Small intestine (tissue), 7 donors: ENCODE results near the gene WDR45B. TPM values are rescaled to one million over a fixed set of nuclear protein-coding genes. Genes with fewer than 3 reads are reported as not detected.
A peak's percentile ranks its signal among the peaks of the same experiment; 100 is the strongest.

ENCODE experiments used
- DNase-seq, 2 donors: peaks; one replicate each; pipeline versions ENCODE4 v3.0.0 to v3.0.0-alpha.2; 2013
- FAIRE-seq: peaks from 2 replicates; lab custom pipeline; 2012; peaks lifted over from hg19 to GRCh38; lab: Jason Lieb, UNC
- H3K27ac ChIP-seq, 3 donors: one replicate each; pipeline ENCODE4 v1.5.1; 2013; ENCODE audit warnings: low read length in 2 of 3, mild to moderate bottlenecking in 2 of 3, control low read depth in 1 of 3, inconsistent platforms in 1 of 3, low read depth in 1 of 3, moderate library complexity in 1 of 3
- H3K27me3 ChIP-seq, 3 donors: one replicate each; pipeline ENCODE4 v1.6.1; 2013; ENCODE audit warnings: low read length in 3 of 3, inconsistent platforms in 1 of 3; ENCODE audit not compliant: control insufficient read depth in 3 of 3, insufficient read depth in 3 of 3
- H3K36me3 ChIP-seq, 3 donors: one replicate each; pipeline ENCODE4 v1.6.1; 2013; ENCODE audit warnings: low read length in 3 of 3, inconsistent platforms in 1 of 3, low read depth in 1 of 3, mild to moderate bottlenecking in 1 of 3, moderate library complexity in 1 of 3; ENCODE audit not compliant: control insufficient read depth in 3 of 3, insufficient read depth in 2 of 3
- H3K4me1 ChIP-seq, 3 donors: one replicate each; pipeline ENCODE4 v1.6.1; 2013; ENCODE audit warnings: low read length in 2 of 3, inconsistent platforms in 1 of 3, low read depth in 1 of 3, mild to moderate bottlenecking in 1 of 3, moderate library complexity in 1 of 3; ENCODE audit not compliant: control insufficient read depth in 3 of 3, insufficient read depth in 2 of 3
- H3K4me3 ChIP-seq, 3 donors: one replicate each; pipeline ENCODE4 v1.5.1; 2013; ENCODE audit warnings: low read length in 3 of 3, control low read depth in 1 of 3, inconsistent platforms in 1 of 3, low read depth in 1 of 3, mild to moderate bottlenecking in 1 of 3, moderate library complexity in 1 of 3
- H3K9me3 ChIP-seq, 2 donors: one replicate each; pipeline ENCODE4 v1.6.1; 2013; ENCODE audit warnings: low read depth in 1 of 2, low read length in 1 of 2; ENCODE audit not compliant: control insufficient read depth in 2 of 2, insufficient read depth in 1 of 2
- WGBS, 3 donors: extraction: QIAGEN DNeasy Blood & Tissue Kit; methylation state at CpG; one replicate each; pipeline ENCODE4 v1.1.7; 2013; 5-methylcytosine and 5-hydroxymethylcytosine counted together
- polyA plus RNA-seq, 4 donors: library from polyadenylated mRNA; stranded (reverse) in 3 of 4; unstranded in 1 of 4; fragments of 200-250 nt in 3 of 4; fragments of 120-200 nt in 1 of 4; gene quantifications; one replicate each; pipeline versions ENCODE4 v1.2.1 to v1.2.3, GENCODE V29; 2013
- donor health status: healthy with polysubstance abuse.
- donor health status: control.
- donor health status: control.
- donor health status: Bipolar disorder and iron deficiency.
- donor health status: healthy.

WDR45B gene
- polyA plus RNA-seq, 4 donors, result 60.4 to 69.7 (median 66.3) TPM

DNA sequence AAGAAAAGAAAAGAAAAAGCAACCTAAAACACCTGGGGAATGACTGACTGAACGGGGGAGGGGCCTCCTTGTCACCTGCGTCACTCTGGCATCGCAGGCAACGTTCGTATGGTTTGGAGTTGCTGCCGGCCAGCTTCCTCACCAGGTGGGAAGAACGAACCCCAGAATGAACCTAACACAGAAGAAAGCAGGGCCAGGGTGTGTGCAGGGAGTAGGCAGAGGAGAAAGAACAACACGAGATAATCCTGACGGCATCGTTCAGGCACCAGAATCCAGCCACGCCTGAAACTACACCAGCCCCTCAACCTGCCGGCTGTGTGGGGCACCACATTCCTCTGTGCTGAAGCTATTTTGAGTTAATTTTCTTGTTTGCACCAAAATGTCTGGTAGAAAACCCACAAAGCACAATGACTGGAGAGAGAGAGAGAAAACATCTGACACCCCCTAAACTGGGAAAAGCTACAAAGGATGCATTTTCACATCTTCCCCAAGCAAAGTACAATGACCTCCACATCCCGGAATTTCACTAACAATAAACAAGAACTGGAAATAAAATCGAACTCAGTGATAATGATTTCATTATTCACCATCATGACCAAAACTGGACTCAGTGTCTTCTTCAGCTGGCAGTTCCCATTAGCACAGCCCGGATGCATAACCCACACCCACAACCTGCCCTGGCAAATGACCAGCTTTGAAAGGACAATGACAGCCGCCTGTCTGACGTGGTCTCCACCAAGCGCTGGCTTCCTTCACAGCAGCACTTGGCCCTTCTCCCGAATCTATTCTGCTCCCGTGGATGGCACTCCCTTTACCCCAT is 26.6 kb upstream of the WDR45B start:
- DNase-seq (no peak), FAIRE-seq (no peak)
- H3K4me1 ChIP-seq, result peaks cover 0 to under 1% (median 0%) of the 10 kb centered on the region in 3 donors
- H3K36me3 ChIP-seq, result peaks cover 0 to 21% (median 0%) of the 10 kb centered on the region in 3 donors
- no peak overlapping the region for H3K4me3 ChIP-seq
- H3K27ac ChIP-seq, result no peak overlapping the region
- WGBS, 3 donors, result 76 to 82% (median 76%) methylated on average over 20 of the region's 20 CpGs
- no peaks in the 10 kb centered on the region for H3K27me3 ChIP-seq
- H3K9me3 ChIP-seq, result no peaks in the 10 kb centered on the region

DNA sequence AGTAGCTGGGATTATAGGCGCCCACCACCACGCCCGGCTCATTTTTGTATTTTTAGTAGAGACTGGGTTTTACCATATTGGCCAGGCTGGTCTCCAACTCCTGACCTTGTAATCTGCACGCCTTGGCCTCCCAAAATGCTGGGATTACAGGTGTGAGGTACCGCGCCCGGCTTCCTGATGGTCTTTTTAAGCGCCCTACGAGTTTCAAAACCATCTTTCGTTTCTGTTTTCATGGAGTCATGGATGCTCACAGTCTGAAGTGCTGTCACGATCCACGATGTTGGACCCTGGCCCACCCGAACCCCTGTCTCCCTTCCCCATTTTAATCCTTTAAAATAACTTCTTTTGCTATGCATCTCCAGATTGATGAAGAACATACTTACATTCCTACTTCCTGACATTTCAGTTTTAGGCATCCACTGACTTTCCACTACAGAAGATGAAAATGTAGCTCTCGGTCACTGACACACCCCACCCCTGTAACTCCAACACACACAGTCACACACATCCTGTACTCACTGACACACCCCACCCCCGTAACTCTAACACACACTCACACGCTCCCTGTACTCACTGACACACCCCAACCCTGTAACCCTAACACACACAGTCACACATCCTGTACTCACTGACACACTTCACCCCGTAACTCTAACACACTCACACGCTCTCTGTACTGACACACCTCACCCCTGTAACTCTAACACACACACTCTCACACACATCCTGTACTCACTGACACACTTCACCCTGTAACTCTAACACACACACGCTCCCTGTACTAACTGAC is 22.6 kb upstream of the WDR45B start:
- no peaks in the 10 kb centered on the region for H3K27me3 ChIP-seq
- H3K9me3 ChIP-seq, result no peaks in the 10 kb centered on the region
- H3K36me3 ChIP-seq, result peaks cover 0 to 27% (median 0%) of the 10 kb centered on the region in 3 donors
- FAIRE-seq (no peak), DNase-seq (no peak)
- no peak overlapping the region for H3K27ac ChIP-seq
- H3K4me3 ChIP-seq, result no peak overlapping the region
- WGBS, 3 donors, result 89 to 92% (median 91%) methylated on average over 19 of the region's 19 CpGs
- no peaks in the 10 kb centered on the region for H3K4me1 ChIP-seq

DNA sequence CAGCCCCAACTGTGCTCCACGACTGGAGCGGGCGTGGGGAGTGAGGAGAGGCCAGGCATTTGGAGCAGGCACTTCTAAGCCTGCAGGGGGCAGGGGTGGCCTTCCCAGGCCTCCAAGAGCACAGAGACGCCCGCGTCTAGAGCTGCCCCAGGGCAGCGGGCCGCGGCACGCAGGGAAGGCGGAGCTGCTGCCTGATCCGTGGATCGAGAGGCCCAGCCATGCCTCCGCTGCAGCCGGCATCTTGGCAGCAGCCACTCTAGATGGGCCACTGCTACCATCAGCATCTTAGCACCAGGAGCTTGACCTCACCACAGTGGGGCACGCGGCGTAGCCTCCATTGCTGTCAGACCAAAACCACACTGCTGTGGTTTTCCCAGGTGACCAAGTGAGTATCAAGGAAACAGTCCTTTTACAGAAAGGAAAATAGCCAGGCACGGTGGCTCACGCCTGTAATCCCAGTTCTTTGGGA is 20.4 kb upstream of the WDR45B start:
- no peak for FAIRE-seq
- Histone ChIP-seq H3K27ac (no peak overlapping the region), H3K4me1 (no peaks in the 10 kb centered on the region), H3K4me3 (no peak overlapping the region), H3K27me3 (no peaks in the 10 kb centered on the region), H3K9me3 (no peaks in the 10 kb centered on the region), H3K36me3 (peaks cover 0 to 33% (median 0%) of the 10 kb centered on the region in 3 donors)
- peak; percentile 80 for DNase-seq
- 25 to 43% (median 35%) methylated on average over 18 to 20 of the region's 20 CpGs for WGBS, 3 donors

DNA sequence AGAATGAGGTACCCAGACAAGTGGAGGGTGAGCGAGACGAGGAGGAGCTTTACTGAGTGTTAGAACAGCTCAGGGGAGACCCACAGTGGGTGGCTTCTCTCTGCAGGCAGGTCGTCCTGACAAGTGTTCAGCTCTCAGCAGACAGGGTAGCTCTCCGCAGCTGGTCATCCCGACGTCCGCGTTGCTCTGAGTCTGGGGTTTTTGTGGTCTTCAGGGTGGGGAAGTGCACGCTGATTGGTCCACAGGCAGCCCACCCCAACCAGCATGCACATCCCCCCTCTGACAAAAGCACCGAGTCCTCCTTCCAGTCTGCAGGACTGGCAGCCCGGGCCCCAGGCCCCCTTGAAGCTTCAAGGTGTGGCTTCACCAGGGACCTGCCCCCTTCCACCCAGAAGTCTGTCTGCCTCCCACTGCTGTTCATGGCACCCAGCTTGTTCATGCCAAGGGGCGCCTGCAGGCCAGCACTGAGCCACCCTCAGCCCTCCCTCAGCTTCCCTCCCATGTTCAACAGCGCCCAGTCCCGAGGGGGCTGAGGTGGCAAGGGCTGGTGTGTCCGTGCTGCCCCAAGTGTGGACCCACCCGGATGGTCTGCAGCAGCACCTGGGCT is 19.9 kb upstream of the WDR45B start:
- DNase-seq, result no peak
- FAIRE-seq, result no peak
- no peak overlapping the region for H3K27ac ChIP-seq
- 73 to 80% (median 74%) methylated on average over 16 of the region's 16 CpGs for WGBS, 3 donors
- H3K27me3 ChIP-seq, result no peaks in the 10 kb centered on the region
- H3K9me3 ChIP-seq, result no peaks in the 10 kb centered on the region
- no peak overlapping the region for H3K4me3 ChIP-seq
- H3K4me1 ChIP-seq, result no peaks in the 10 kb centered on the region
- H3K36me3 ChIP-seq, result peaks cover 0 to 39% (median 0%) of the 10 kb centered on the region in 3 donors

DNA sequence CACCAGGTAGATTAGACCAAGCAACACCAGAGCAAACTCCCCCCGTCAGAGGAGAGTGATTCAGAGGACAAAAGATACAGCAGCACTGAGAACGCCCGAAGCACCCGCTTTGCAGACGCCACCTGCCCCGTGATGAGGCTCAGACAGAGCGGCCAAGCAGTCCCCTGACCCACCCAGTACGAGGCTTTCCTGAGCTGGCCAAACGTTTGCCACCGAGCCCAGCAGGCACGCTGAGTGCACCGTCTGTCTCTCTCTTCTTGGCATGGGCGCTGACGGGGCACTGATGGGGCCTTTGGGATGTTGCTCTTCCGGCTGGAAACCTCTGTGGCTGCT is 19.4 kb upstream of the WDR45B start:
- no peaks in the 10 kb centered on the region for H3K9me3 ChIP-seq
- no peaks in the 10 kb centered on the region for H3K27me3 ChIP-seq
- no peak for FAIRE-seq
- no peak overlapping the region for H3K27ac ChIP-seq
- H3K4me1 ChIP-seq, result no peaks in the 10 kb centered on the region
- H3K4me3 ChIP-seq, result no peak overlapping the region
- H3K36me3 ChIP-seq, result peaks cover 0 to 43% (median 0%) of the 10 kb centered on the region in 3 donors
- WGBS, 3 donors, result 89 to 93% (median 92%) methylated on average over 13 to 15 of the region's 15 CpGs
- DNase-seq, result no peak

DNA sequence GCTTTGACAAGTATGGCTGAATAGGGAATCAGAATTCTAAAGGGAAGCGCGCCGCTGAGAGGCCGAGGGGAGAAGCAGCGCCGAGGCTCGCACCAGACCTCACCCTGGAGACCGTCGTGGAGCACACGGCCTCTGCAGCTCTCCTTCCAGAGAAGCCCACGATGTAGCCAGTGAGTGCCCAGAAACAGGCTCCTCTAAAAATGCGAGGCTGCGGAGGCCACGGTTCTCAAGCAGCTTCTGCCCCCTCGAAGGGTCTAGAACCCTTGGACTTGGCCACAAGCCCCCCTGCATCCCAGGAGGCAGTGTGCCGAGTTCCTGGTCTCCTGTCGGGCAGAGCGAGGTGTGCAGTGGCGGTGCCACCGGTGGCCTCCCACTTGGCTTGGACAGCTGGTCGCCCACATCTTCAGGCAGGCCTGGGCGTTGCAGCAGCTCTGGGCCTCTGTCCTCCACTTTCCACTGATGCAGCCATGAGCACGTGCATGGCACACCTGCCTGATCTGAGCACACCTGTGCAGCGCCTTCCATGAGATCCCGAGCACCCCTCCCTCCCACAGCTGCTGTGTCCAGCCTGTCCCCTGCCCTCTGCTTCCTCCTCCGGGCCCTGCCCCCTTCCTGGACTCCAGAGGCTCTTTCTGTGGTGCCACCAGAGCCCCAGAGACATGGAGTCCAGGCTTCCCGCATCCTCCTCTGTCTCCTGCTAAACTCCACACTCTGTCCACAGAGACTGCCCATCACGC is 18.9 kb upstream of the WDR45B start:
- Histone ChIP-seq H3K36me3 (peaks cover 0 to 49% (median 0%) of the 10 kb centered on the region in 3 donors), H3K9me3 (no peaks in the 10 kb centered on the region), H3K27ac (no peak overlapping the region), H3K27me3 (no peaks in the 10 kb centered on the region), H3K4me3 (no peak overlapping the region), H3K4me1 (no peaks in the 10 kb centered on the region)
- 89 to 93% (median 92%) methylated on average over 27 to 28 of the region's 28 CpGs for WGBS, 3 donors
- FAIRE-seq (no peak), DNase-seq (no peak)

DNA sequence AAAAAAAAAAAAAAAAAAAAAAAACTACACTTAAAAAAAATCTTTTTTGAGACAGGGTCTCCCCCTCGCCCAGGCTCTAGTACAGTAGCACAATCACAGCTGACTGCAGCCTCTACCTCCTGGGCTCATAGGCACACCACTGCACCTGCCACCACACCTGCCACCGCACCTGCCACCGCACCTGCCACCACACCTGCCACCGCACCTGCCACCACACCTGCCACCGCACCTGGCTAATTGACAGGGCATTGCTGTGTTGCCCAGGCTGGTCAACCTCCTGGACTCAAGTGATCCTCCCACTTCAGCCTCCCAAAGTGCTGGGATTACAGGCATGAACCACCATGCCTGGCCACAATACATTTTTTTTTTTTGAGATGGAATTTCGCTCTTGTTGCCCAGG is 17.6 kb upstream of the WDR45B start:
- H3K36me3 ChIP-seq, result peaks cover 0 to 58% (median 0%) of the 10 kb centered on the region in 3 donors
- no peak overlapping the region for H3K27ac ChIP-seq
- WGBS, 3 donors, result 84 to 89% (median 88%) methylated on average over 6 of the region's 6 CpGs
- no peaks in the 10 kb centered on the region for H3K9me3 ChIP-seq
- no peaks in the 10 kb centered on the region for H3K27me3 ChIP-seq
- no peak for FAIRE-seq
- DNase-seq, result no peak
- no peaks in the 10 kb centered on the region for H3K4me1 ChIP-seq
- H3K4me3 ChIP-seq, result no peak overlapping the region

DNA sequence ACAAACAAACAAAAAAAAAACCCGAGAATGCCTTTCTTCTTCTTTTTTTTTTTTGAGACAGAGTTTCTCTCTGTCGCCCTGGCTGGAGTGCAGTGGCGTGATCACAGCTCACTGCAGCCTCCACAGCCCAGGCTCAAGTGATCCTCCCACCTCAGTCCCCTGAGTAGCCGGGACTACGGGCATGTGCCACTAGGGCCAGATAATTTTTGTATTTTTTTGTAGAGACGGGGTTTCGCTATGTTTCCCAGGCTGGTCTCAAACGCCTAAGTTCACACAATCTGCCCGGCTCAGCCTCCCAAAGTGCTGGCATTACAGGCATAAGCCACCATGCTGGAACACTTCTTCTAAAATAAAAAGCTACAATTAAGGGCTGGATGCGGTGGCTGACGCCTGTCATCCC is 17.0 kb upstream of the WDR45B start:
- no peaks in the 10 kb centered on the region for H3K4me1 ChIP-seq
- peaks cover 0 to 65% (median 0%) of the 10 kb centered on the region in 3 donors for H3K36me3 ChIP-seq
- WGBS, 3 donors, result 91 to 96% (median 92%) methylated on average over 11 of the region's 11 CpGs
- H3K27ac ChIP-seq, result no peak overlapping the region
- no peak for DNase-seq
- no peak for FAIRE-seq
- H3K4me3 ChIP-seq, result no peak overlapping the region
- no peaks in the 10 kb centered on the region for H3K27me3 ChIP-seq
- H3K9me3 ChIP-seq, result no peaks in the 10 kb centered on the region
